Measurements from ENCODE around the gene SPATC1L.

SPATC1L gene

GRCh38 chr21:46124083-46124925 is 60.0 kb downstream of the SPATC1L start:
- ChIA-PET POLR2A (no interaction called here), CTCF (no interaction called here)
- no peaks in the 10 kb centered on the region for H3K27me3 ChIP-seq (replicated peaks in 2 of 5; ENCODE audit: control insufficient read depth in 4 of 5, insufficient read depth in 5 of 5, low read length in 4 of 5)
- no peaks in the 10 kb centered on the region for H3K36me3 ChIP-seq (ENCODE audit: control insufficient read depth in 4 of 4, insufficient read depth in 4 of 4, low read length in 3 of 4)
- H3K4me1 ChIP-seq (ENCODE audit: control extremely low read depth in 1 of 4, control insufficient read depth in 4 of 4, insufficient read depth in 4 of 4, low read length in 3 of 4), result no peaks in the 10 kb centered on the region
- WGBS (ENCODE audit: insufficient coverage), result 98% methylated on average over 13 of the region's 16 CpGs
- no peak overlapping the region for H3K27ac ChIP-seq (ENCODE audit: insufficient read depth in 1 of 2, low read depth in 1 of 2, low read length in 2 of 2, poor library complexity in 1 of 2, severe bottlenecking in 2 of 2)
- H3K4me3 ChIP-seq (ENCODE audit: control insufficient read depth in 1 of 7, extremely low read depth in 1 of 7, insufficient read depth in 4 of 7, low read depth in 2 of 7, low read length in 6 of 7), result no peak overlapping the region
- no peaks in the 10 kb centered on the region for H3K9me3 ChIP-seq (ENCODE audit: control extremely low read depth in 1 of 5, control insufficient read depth in 4 of 5, insufficient read depth in 2 of 5, low read depth in 1 of 5, low read length in 4 of 5)
- DNase-seq, result no peak

GRCh38 chr21:46122758-46123683 is 61.2 kb downstream of the SPATC1L start:
- no peak overlapping the region for H3K27ac ChIP-seq (ENCODE audit: insufficient read depth in 1 of 2, low read depth in 1 of 2, low read length in 2 of 2, poor library complexity in 1 of 2, severe bottlenecking in 2 of 2)
- DNase-seq, result no peak
- H3K36me3 ChIP-seq (ENCODE audit: control insufficient read depth in 4 of 4, insufficient read depth in 4 of 4, low read length in 3 of 4), result no peaks in the 10 kb centered on the region
- ChIA-PET CTCF (no interaction called here), POLR2A (no interaction called here)
- H3K4me1 ChIP-seq (ENCODE audit: control extremely low read depth in 1 of 4, control insufficient read depth in 4 of 4, insufficient read depth in 4 of 4, low read length in 3 of 4), result no peaks in the 10 kb centered on the region
- no peaks in the 10 kb centered on the region for H3K9me3 ChIP-seq (ENCODE audit: control extremely low read depth in 1 of 5, control insufficient read depth in 4 of 5, insufficient read depth in 2 of 5, low read depth in 1 of 5, low read length in 4 of 5)
- 97% methylated on average over 7 of the region's 12 CpGs for WGBS (ENCODE audit: insufficient coverage)
- no peaks in the 10 kb centered on the region for H3K27me3 ChIP-seq (replicated peaks in 2 of 5; ENCODE audit: control insufficient read depth in 4 of 5, insufficient read depth in 5 of 5, low read length in 4 of 5)
- no peak overlapping the region for H3K4me3 ChIP-seq (ENCODE audit: control insufficient read depth in 1 of 7, extremely low read depth in 1 of 7, insufficient read depth in 4 of 7, low read depth in 2 of 7, low read length in 6 of 7)

- POLR2A ChIA-PET, result no interaction called here
- no peak overlapping the region for H3K27ac ChIP-seq (ENCODE audit: insufficient read depth in 1 of 2, low read depth in 1 of 2, low read length in 2 of 2, poor library complexity in 1 of 2, severe bottlenecking in 2 of 2)
- H3K4me3 ChIP-seq (ENCODE audit: control insufficient read depth in 1 of 7, extremely low read depth in 1 of 7, insufficient read depth in 4 of 7, low read depth in 2 of 7, low read length in 6 of 7), result no peak overlapping the region
- no peaks in the 10 kb centered on the region for H3K36me3 ChIP-seq (ENCODE audit: control insufficient read depth in 4 of 4, insufficient read depth in 4 of 4, low read length in 3 of 4)
- 94% methylated on average over 12 of the region's 12 CpGs for WGBS (ENCODE audit: insufficient coverage)
- CTCF ChIA-PET, result no interaction called here
- no peak for DNase-seq
- no peaks in the 10 kb centered on the region for H3K9me3 ChIP-seq (ENCODE audit: control extremely low read depth in 1 of 5, control insufficient read depth in 4 of 5, insufficient read depth in 2 of 5, low read depth in 1 of 5, low read length in 4 of 5)
- no peaks in the 10 kb centered on the region for H3K4me1 ChIP-seq (ENCODE audit: control extremely low read depth in 1 of 4, control insufficient read depth in 4 of 4, insufficient read depth in 4 of 4, low read length in 3 of 4)
- no peaks in the 10 kb centered on the region for H3K27me3 ChIP-seq (replicated peaks in 2 of 5; ENCODE audit: control insufficient read depth in 4 of 5, insufficient read depth in 5 of 5, low read length in 4 of 5)
Measured at GRCh38 chr21:46122237-46122671, 62.0 kb downstream of the SPATC1L start.

GRCh38 chr21:46121286-46122221 is 62.7 kb downstream of the SPATC1L start:
- Histone ChIP-seq H3K9me3 (ENCODE audit: control extremely low read depth in 1 of 5, control insufficient read depth in 4 of 5, insufficient read depth in 2 of 5, low read depth in 1 of 5, low read length in 4 of 5) (no peaks in the 10 kb centered on the region), H3K4me3 (ENCODE audit: control insufficient read depth in 1 of 7, extremely low read depth in 1 of 7, insufficient read depth in 4 of 7, low read depth in 2 of 7, low read length in 6 of 7) (no peak overlapping the region), H3K27ac (ENCODE audit: insufficient read depth in 1 of 2, low read depth in 1 of 2, low read length in 2 of 2, poor library complexity in 1 of 2, severe bottlenecking in 2 of 2) (no peak overlapping the region), H3K4me1 (ENCODE audit: control extremely low read depth in 1 of 4, control insufficient read depth in 4 of 4, insufficient read depth in 4 of 4, low read length in 3 of 4) (no peaks in the 10 kb centered on the region), H3K36me3 (ENCODE audit: control insufficient read depth in 4 of 4, insufficient read depth in 4 of 4, low read length in 3 of 4) (no peaks in the 10 kb centered on the region), H3K27me3 (replicated peaks in 2 of 5; ENCODE audit: control insufficient read depth in 4 of 5, insufficient read depth in 5 of 5, low read length in 4 of 5) (no peaks in the 10 kb centered on the region)
- 94% methylated on average over 27 of the region's 29 CpGs for WGBS (ENCODE audit: insufficient coverage)
- CTCF ChIA-PET, result interaction anchor here (0.9 kb wide), 2 partner anchors 13 to 603 kb away, joined by 3 read pairs; no protein-coding TSS in a partner anchor
- POLR2A ChIA-PET, result no interaction called here
- no peak for DNase-seq

- CTCF ChIA-PET, result interaction anchor here (0.9 kb wide), 2 partner anchors 12 to 602 kb away, joined by 3 read pairs; no protein-coding TSS in a partner anchor
- WGBS (ENCODE audit: insufficient coverage), result 92% methylated on average over 17 of the region's 26 CpGs
- H3K36me3 ChIP-seq (ENCODE audit: control insufficient read depth in 4 of 4, insufficient read depth in 4 of 4, low read length in 3 of 4), result no peaks in the 10 kb centered on the region
- peaks cover 0 to under 1% (median 0%) of the 10 kb centered on the region in 5 experiments for H3K9me3 ChIP-seq (ENCODE audit: control extremely low read depth in 1 of 5, control insufficient read depth in 4 of 5, insufficient read depth in 2 of 5, low read depth in 1 of 5, low read length in 4 of 5)
- no peak overlapping the region for H3K27ac ChIP-seq (ENCODE audit: insufficient read depth in 1 of 2, low read depth in 1 of 2, low read length in 2 of 2, poor library complexity in 1 of 2, severe bottlenecking in 2 of 2)
- POLR2A ChIA-PET, result no interaction called here
- no peak overlapping the region for H3K4me3 ChIP-seq (ENCODE audit: control insufficient read depth in 1 of 7, extremely low read depth in 1 of 7, insufficient read depth in 4 of 7, low read depth in 2 of 7, low read length in 6 of 7)
- no peak for DNase-seq
- no peaks in the 10 kb centered on the region for H3K27me3 ChIP-seq (replicated peaks in 2 of 5; ENCODE audit: control insufficient read depth in 4 of 5, insufficient read depth in 5 of 5, low read length in 4 of 5)
- H3K4me1 ChIP-seq (ENCODE audit: control extremely low read depth in 1 of 4, control insufficient read depth in 4 of 4, insufficient read depth in 4 of 4, low read length in 3 of 4), result no peaks in the 10 kb centered on the region
Measured at GRCh38 chr21:46120301-46121285, 63.7 kb downstream of the SPATC1L start.

- Histone ChIP-seq H3K4me3 (ENCODE audit: control insufficient read depth in 1 of 7, extremely low read depth in 1 of 7, insufficient read depth in 4 of 7, low read depth in 2 of 7, low read length in 6 of 7) (no peak overlapping the region), H3K4me1 (ENCODE audit: control extremely low read depth in 1 of 4, control insufficient read depth in 4 of 4, insufficient read depth in 4 of 4, low read length in 3 of 4) (no peaks in the 10 kb centered on the region), H3K9me3 (ENCODE audit: control extremely low read depth in 1 of 5, control insufficient read depth in 4 of 5, insufficient read depth in 2 of 5, low read depth in 1 of 5, low read length in 4 of 5) (peaks cover 0 to 8% (median 2%) of the 10 kb centered on the region in 5 experiments), H3K27ac (ENCODE audit: insufficient read depth in 1 of 2, low read depth in 1 of 2, low read length in 2 of 2, poor library complexity in 1 of 2, severe bottlenecking in 2 of 2) (no peak overlapping the region), H3K36me3 (ENCODE audit: control insufficient read depth in 4 of 4, insufficient read depth in 4 of 4, low read length in 3 of 4) (no peaks in the 10 kb centered on the region), H3K27me3 (replicated peaks in 2 of 5; ENCODE audit: control insufficient read depth in 4 of 5, insufficient read depth in 5 of 5, low read length in 4 of 5) (no peaks in the 10 kb centered on the region)
- ChIA-PET CTCF (no interaction called here), POLR2A (no interaction called here)
- WGBS (ENCODE audit: insufficient coverage), result 97% methylated on average over 8 of the region's 14 CpGs
- DNase-seq, result no peak
Measured at GRCh38 chr21:46119637-46120271, 64.5 kb downstream of the SPATC1L start.
